ENCODE measurements around the gene PIP5K1C.
A peak's percentile ranks its signal among the peaks of the same experiment; 100 is the strongest.

The PIP5K1C gene

GRCh38 chr19:3700242-3701032, at the start of gene PIP5K1C:
PIP5K1C (minus strand) TSS chr19:3700468; CDS start chr19:3700390, 78 bp downstream.
- DNase-seq: peak; percentile 89

- DNase-seq: no peak
These were observed 48.7 kb upstream of the PIP5K1C start for GRCh38 chr19:3748965-3749364.

GRCh38 chr19:3746371-3747056, 46.2 kb upstream of the PIP5K1C start:
- DNase-seq: no peak

GRCh38 chr19:3745363-3746045, 45.2 kb upstream of the PIP5K1C start:
- no peak for DNase-seq

GRCh38 chr19:3743486-3743885, 43.2 kb upstream of the PIP5K1C start:
- DNase-seq: no peak

- DNase-seq: no peak
These were observed 40.2 kb upstream of the PIP5K1C start for GRCh38 chr19:3740431-3740830.

GRCh38 chr19:3738477-3739220, 38.4 kb upstream of the PIP5K1C start:
- DNase-seq: no peak

GRCh38 chr19:3737487-3738205, 37.4 kb upstream of the PIP5K1C start:
- DNase-seq: no peak

GRCh38 chr19:3736106-3736724, 35.9 kb upstream of the PIP5K1C start:
- DNase-seq: no peak

GRCh38 chr19:3734310-3734600, 34.0 kb upstream of the PIP5K1C start:
- DNase-seq: no peak

GRCh38 chr19:3733549-3734309, 33.5 kb upstream of the PIP5K1C start:
- no peak for DNase-seq

GRCh38 chr19:3732108-3732507, 31.8 kb upstream of the PIP5K1C start:
- DNase-seq: no peak

- DNase-seq: no peak
These were observed 30.2 kb upstream of the PIP5K1C start for GRCh38 chr19:3730457-3730958.

- no peak for DNase-seq
These were observed 25.5 kb upstream of the PIP5K1C start for GRCh38 chr19:3725640-3726310.

GRCh38 chr19:3725121-3725520, 24.9 kb upstream of the PIP5K1C start:
- DNase-seq: no peak

GRCh38 chr19:3723883-3724282, 23.6 kb upstream of the PIP5K1C start:
- no peak for DNase-seq

GRCh38 chr19:3723110-3723488, 22.8 kb upstream of the PIP5K1C start:
- no peak for DNase-seq

- DNase-seq: no peak
These were observed 22.3 kb upstream of the PIP5K1C start for GRCh38 chr19:3722443-3723109.

- no peak for DNase-seq
These were observed 21.7 kb upstream of the PIP5K1C start for GRCh38 chr19:3721887-3722442.
